Activated CD4-positive, alpha-beta T cell treated with anti-CD3 and anti-CD28 coated beads, Interleukin-2, amount 10 ng/mL, durations not matched to agents 24 days and 14 days (primary cell): ENCODE measurements around the gene TLCD2. TPM values are rescaled to one million over a fixed set of nuclear protein-coding genes. Genes with fewer than 3 reads are reported as not detected.
A peak's percentile ranks its signal among the peaks of the same experiment; 100 is the strongest.
"Not testable (repeated sequence)": the region's sequence is repeated elsewhere in the genome, so short reads cannot be mapped to it uniquely, and the experiment has no call there.

Experiments
- DNase-seq: peaks from one replicate; pipeline ENCODE4 v3.0.0; 2022
- H3K27ac Mint-ChIP-seq: one replicate; pipeline ENCODE4 v1.8.0; 2022; ENCODE audit warnings: mild to moderate bottlenecking, mixed read lengths
- H3K27me3 Mint-ChIP-seq: one replicate; pipeline ENCODE4 v1.8.0; 2022; ENCODE audit warnings: mixed read lengths
- H3K36me3 Mint-ChIP-seq: one replicate; pipeline ENCODE4 v1.8.0; 2022; ENCODE audit warnings: low read depth, mild to moderate bottlenecking, mixed read lengths
- H3K4me1 Mint-ChIP-seq: one replicate; pipeline ENCODE4 v1.8.0; 2021; ENCODE audit warnings: mixed read lengths
- H3K4me3 Mint-ChIP-seq: one replicate; pipeline ENCODE4 v1.8.0; 2022; ENCODE audit warnings: mild to moderate bottlenecking, moderate library complexity, mixed read lengths
- H3K9me3 Mint-ChIP-seq: one replicate; pipeline ENCODE4 v1.8.0; 2021; ENCODE audit warnings: mixed read lengths
- intact Hi-C: fragments of 100-400 bp; cut with micrococcal nuclease; formaldehyde crosslinking; loops from one replicate; pipeline ENCODE4 v1.15.1; 2023
- total RNA-seq: library from RNA; stranded (reverse); gene quantifications from 2 replicates; pipeline ENCODE4 v1.2.3, GENCODE V29; 2022

The TLCD2 gene
- total RNA-seq, 1 donor from 2014 or later: 0.14 TPM

DNA sequence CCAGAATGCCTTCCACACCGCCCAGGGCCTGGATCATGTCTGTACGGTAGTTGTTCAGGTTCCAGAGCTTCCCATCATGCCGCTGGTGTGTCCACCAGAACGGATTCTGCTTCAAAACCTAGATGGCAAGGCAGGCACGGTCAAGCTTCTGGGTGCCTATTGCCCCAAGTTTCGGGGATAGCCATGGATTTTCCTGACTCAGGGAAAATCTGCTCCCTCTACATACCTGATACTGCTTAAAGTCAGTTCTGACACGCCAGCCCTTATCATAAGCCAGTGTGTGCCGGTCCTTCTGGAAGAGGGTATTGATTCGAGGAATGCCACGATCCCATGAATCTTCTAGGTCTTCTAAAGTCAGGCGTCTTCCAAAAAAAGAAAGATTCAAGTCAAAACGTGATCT, 49.1 kb downstream of the TLCD2 start:
- Mint-ChIP-seq H3K36me3 (peaks cover 69% of the 10 kb centered on the region), H3K27me3 (no peaks in the 10 kb centered on the region), H3K9me3 (no peaks in the 10 kb centered on the region), H3K27ac (no peak overlapping the region), H3K4me1 (peaks cover 2% of the 10 kb centered on the region), H3K4me3 (no peak overlapping the region)
- DNase-seq: no peak
- intact Hi-C loops: no loop called here

DNA sequence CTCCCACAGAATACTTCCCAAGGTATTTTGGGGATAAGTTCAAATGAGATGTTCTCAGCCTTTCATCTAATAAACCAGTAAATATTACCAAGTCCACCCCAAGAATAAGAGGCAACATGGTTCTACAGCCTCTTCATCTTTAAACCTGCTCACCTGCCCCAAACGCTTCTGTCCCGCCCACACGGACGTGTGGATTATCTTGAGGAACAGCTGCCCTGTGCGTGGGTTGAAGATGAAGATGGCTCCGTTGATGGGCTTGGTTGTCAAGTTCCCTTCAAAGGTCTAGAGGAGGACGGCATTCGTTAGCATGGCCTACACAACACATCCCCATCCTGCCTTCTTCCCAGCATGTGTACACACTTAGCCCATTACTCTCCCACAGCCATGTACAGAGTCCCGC, 52.1 kb downstream of the TLCD2 start:
- DNase-seq: no peak
- H3K27ac Mint-ChIP-seq: no peak overlapping the region
- H3K36me3 Mint-ChIP-seq: peaks cover 75% of the 10 kb centered on the region
- intact Hi-C loops: no loop called here
- H3K4me1 Mint-ChIP-seq: peaks cover 2% of the 10 kb centered on the region
- no peaks in the 10 kb centered on the region for H3K27me3 Mint-ChIP-seq
- H3K4me3 Mint-ChIP-seq: no peak overlapping the region
- no peaks in the 10 kb centered on the region for H3K9me3 Mint-ChIP-seq

DNA sequence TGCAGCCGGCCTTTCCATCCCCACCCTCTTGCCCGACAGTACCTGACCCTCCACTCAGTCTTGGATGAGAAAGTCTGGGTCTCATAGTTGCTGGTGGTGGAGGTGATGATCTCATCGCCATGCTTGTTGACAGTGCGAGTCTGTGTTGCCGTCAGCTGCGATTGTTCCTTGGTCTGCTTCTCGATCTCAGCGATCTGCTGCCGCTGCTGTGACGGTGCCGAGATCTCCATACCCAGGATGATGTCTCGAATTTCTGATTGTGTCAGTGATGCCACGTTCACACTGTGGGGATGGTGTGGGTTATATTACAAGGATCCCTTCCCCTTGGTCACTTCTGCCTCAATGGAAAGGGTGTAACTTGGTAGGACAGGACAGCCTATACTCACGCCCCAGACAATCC, 56.4 kb downstream of the TLCD2 start:
- Mint-ChIP-seq H3K27ac (peak overlapping the region; percentile 29), H3K27me3 (no peaks in the 10 kb centered on the region), H3K4me3 (no peak overlapping the region), H3K4me1 (peaks cover 9% of the 10 kb centered on the region), H3K9me3 (no peaks in the 10 kb centered on the region), H3K36me3 (peaks cover 70% of the 10 kb centered on the region)
- no peak for DNase-seq
- intact Hi-C loops: no loop called here

DNA sequence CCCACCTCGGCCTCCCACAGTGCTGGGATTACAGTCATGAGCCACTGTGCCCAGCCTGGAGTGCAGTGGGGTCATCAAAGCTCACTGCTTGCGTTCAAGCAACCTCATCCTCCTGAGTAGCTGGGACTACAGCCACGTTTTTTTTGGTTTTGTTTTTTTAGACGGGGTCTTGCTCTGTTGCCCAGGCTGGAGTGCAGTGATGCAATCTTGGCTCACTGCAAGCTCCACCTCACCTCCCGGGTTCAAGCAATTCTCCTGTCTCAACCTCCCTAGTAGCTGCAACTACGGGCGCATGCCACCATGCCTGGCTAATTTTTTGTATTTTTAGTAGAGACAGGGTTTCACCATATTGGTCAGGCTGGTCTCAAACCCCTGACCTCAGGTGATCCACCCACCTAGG, 57.4 kb downstream of the TLCD2 start:
- H3K27me3 Mint-ChIP-seq, H3K4me3 Mint-ChIP-seq, DNase-seq, H3K27ac Mint-ChIP-seq, intact Hi-C loops, H3K4me1 Mint-ChIP-seq, H3K9me3 Mint-ChIP-seq: not testable (repeated sequence)
- H3K36me3 Mint-ChIP-seq: peaks cover 61% of the 10 kb centered on the region

Other genes with a start within 250 kb of the TLCD2 start
- gene MYO1C, start 217.7 kb downstream of the TLCD2 start, total RNA-seq: 37.4 and 43.4 TPM in 2 replicates
- 19.1 and 21.0 TPM in 2 replicates for gene INPP5K, start 193.8 kb downstream of the TLCD2 start, total RNA-seq
- 74.3 and 76.1 TPM in 2 replicates for gene PITPNA, start 147.6 kb downstream of the TLCD2 start, total RNA-seq
- gene SLC43A2, start 81.5 kb downstream of the TLCD2 start, total RNA-seq: 2.8 and 3.4 TPM in 2 replicates
- gene SCARF1, start 64.6 kb downstream of the TLCD2 start, total RNA-seq: 8.4 and 9.5 TPM in 2 replicates
- 7.3 and 11.4 TPM in 2 replicates for gene RILP, start 60.5 kb downstream of the TLCD2 start, total RNA-seq
- 432 and 442 TPM in 2 replicates for gene PRPF8, start 25.5 kb downstream of the TLCD2 start, total RNA-seq
- gene WDR81, start 14.3 kb upstream of the TLCD2 start, total RNA-seq: 17.6 and 18.3 TPM in 2 replicates
- gene SERPINF2, start 32.5 kb upstream of the TLCD2 start, total RNA-seq: 0.12 and 0.16 TPM in 2 replicates
- gene SERPINF1, start 51.7 kb upstream of the TLCD2 start, total RNA-seq: not detected in 2 replicates
- gene SMYD4, start 119.5 kb upstream of the TLCD2 start, total RNA-seq: 27.1 and 30.7 TPM in 2 replicates
- gene RPA1, start 119.6 kb upstream of the TLCD2 start, total RNA-seq: 234 and 238 TPM in 2 replicates